ENCODE measurements around the gene MTM1.

GRCh38 chrX:150680974-150681373 is 112.6 kb downstream of the MTM1 start:
- TF ChIP-seq CTCF (IDR thresholded peaks at IDR 0.05) = peak; percentile 5
- TF ChIP-seq EZH2 (IDR thresholded peaks at IDR 0.05; ENCODE audit: borderline replicate concordance, insufficient read depth, low read depth, low read length, poor library complexity, severe bottlenecking) = no peak

Data from B cell (primary cell).